Effector CD8-positive, alpha-beta T cell (primary cell): ENCODE data around the gene TEX50.
"Not testable (repeated sequence)": the region's sequence is repeated elsewhere in the genome, so short reads cannot be mapped to it uniquely, and the experiment has no call there.

ENCODE experiments used
- DNase-seq: peaks from one replicate; lab custom pipeline; 2025; lab: John Stamatoyannopoulos, UW
- total RNA-seq, 4 experiments: gene quantifications; one replicate each; lab custom pipeline; 2026; lab: John Stamatoyannopoulos, UW

The TEX50 gene, protein sequence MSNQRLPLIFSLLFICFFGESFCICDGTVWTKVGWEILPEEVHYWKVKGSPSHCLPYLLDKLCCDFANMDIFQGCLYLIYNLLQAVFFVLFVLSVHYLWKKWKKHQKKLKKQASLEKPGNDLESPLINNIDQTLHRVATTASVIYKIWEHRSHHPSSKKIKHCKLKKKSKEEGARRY
- total RNA-seq = 0 reads per million in 4 experiments

DNA sequence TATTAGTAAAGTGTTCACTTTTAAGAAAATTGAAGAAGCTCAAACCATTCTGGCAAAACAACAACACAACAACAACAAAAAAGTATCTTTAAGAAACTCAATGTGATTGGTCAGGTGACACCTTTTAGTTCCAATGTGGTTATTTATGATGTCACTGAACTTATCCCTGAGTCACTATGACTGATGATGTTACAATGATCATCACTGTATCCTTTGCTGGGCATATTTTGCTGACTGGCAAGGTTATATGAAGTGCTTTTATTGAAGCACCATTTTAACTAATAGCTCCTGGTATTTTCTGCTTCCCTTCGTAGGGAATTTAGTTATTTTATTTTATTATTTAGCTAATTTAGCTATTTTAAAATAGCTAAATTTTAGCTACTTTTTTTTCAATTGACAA lies at the start of gene TEX50:
Gene TEX50, plus strand, starts transcription at position 223 of the 400 bp plus-strand sequence. CDS start 184 bp downstream, outside the sequence.
- no peak for DNase-seq

DNA sequence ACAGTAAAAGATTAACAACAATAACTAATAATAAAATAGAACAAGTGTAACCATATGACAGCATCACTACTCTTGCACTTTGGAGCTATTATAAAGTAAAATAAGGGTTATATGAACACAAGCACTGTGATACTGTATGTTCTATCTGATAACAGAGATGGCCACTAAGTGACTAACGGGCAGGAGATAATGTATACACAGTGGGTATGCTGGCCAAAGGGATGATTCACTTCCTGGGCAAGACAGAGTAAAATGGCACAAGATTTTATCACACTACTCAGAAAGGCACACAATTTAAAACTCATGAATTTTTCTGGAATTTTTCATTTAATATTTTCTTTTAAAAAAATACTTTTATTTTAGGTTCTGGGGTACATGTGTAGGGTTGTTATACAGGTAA lies 44.6 kb upstream of the TEX50 start:
- no peak for DNase-seq

DNA sequence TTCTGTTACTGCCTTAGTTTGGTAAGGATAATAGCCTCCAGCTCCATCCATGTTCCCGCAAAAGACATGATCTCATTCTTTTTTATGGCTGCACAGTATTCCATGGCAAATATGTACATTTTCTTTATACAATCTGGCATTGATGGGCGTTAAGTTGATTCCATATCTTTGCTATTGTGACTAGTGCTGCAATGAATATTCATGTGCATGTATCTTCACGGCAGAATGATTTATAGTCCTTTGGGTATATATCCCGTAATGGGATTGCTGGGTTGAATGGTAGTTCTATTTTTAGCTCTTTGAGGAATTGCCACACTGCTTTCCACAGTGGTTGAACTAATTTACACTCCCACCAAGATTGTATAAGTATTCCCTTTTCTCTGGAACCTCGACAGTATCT lies 44.0 kb upstream of the TEX50 start:
- DNase-seq = not testable (repeated sequence)

DNA sequence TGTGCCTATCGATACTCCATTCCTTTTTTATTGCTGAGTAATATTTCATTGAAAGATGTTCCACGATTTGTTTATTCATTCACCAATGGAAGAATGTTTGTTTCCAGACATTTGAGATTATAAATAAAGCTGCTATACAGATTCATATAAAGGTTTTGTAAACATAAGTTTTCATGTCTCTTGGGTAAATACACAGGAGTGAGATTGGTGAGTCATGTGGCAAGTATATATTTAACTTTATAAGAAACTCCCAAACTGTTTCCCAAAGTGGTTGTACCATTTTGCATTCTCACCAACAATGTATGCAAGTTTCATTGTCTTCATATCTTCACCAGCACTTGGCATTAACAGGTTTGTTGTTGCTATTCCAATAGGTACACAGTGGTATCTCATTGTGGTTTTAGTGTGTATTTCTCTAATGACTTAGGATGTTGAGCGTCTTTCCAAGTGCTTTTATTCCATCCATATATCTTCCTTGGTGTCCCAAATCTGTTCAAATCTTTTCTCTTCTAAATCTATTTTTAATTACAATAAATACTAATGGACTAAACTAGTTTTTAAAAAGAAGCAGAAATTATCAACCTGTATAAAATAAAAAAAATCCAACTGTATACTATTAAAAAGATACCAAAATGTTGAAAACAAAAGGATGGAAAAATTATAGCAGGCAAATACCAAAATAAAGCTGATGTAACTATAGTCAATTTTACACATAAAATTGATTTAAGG lies 38.9 kb upstream of the TEX50 start:
- DNase-seq = no peak

DNA sequence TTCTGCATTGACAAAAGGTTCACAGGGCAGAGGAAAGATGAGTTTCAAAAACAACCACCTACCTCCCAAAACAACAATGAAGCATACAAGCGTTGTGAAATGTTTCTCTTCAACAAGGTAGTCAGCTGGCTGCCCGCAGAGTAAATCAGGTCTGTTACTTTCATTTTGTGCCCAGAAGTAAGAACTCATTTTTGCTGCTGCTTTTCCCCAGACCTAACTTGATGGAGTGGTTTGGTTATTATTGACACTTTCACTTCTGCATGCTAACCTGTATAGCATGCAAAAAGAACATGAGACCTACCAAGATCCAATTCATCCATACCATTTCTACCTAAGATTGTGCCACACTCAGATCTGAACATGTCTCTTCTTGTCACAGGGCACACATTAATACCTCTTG lies 33.5 kb upstream of the TEX50 start:
- DNase-seq = no peak

DNA sequence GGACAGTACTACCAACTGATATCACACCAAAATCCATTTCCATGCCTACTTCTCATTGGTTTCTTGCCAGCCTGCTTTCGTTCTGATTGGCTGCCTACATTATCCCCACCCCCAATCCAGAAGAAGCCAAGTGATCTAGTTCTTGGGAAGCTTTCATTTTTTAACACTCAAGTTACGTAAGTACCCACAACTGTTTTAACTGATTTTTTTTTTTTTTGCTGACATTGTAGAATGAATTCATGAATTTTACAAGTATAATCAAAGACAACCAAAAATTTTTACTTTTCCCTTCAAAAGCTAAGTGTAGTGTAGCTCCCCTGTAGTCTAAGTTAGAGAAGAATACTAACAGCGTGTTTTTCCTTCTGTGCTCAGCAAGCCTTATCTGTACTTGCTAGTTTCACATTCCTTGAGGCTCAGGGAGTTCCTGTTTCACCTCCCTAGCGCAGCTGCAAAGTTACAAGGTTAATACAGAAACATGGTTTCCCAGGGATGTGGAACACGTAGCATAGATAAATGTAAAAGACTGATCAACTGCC lies 32.0 kb upstream of the TEX50 start, which contains the start of gene SLC9C2:
Gene SLC9C2, minus strand, starts transcription at position 17 of the 536 bp plus-strand sequence. CDS start 1,296 bp downstream, outside the sequence.
- DNase-seq = no peak

DNA sequence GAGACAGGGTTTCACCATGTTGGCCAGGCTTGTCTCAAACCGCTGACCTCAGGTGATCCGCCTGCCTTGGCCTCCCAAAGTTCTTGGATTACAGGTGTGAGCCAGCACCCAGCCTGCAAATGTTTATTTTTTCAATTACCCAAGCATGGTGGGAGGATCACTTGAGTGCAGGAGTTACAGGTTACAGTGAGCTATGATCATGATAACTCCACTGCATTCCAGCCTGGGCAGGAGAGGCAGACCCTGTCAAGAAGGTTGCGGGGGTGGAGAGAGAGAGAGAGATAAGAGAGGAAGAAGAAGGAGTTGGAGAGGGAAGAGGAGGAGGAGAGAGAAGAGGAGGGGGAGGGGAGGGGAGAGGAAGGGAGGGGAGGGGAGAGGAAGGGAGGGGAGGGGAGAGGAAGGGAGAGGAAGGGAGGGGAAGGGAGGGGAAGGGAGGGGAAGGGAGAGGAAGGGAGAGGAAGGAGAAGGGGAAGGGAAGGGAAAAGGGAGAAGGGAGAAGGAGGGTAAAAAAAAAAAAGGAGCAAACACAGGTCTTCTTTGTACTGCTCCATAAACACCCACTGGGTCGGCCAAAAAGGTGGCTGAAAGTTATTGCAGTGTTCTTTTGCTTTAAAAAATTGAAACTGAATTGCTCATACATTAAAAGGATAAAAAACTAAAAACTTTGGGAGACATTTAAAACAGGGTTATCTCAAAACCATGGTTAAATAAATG lies 26.5 kb upstream of the TEX50 start:
- no peak for DNase-seq

DNA sequence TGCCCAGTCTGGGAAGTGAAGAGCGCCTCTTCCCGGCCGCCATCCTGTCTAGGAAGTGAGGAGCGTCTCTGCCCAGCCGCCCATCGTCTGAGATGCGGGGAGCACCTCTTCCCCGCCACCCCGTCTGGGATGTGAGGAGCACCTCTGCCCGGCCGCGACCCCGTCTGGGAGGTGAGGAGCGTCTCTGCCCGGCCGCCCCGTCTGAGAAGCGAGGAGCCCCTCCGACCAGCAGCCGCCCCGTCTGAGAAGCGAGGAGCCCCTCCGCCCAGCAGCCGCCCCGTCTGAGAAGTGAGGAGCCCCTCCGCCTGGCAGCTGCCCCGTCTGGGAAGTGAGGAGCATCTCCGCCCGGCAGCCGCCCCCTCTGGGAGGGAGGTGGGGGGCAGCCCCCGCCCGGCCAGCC lies 22.1 kb upstream of the TEX50 start:
- DNase-seq = not testable (repeated sequence)

DNA sequence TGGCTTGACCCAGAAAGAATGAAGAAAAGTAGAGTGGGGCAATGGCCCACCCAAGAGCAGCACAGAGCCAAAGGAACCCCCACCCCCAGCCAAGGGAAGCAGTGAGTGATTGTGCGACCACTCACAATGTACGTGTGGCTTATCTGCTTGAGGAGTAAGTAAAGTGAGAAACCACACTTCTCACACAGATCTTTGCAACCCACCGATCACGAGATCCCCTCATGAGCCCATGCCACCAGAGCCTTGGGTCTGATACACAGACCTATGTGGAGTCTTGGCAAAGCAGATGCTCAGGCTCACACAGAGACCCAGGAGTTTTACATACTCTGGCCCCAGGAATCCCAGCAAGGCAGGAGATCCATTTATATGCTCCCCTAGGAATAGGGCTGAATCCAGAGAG lies 18.3 kb upstream of the TEX50 start:
- no peak for DNase-seq

DNA sequence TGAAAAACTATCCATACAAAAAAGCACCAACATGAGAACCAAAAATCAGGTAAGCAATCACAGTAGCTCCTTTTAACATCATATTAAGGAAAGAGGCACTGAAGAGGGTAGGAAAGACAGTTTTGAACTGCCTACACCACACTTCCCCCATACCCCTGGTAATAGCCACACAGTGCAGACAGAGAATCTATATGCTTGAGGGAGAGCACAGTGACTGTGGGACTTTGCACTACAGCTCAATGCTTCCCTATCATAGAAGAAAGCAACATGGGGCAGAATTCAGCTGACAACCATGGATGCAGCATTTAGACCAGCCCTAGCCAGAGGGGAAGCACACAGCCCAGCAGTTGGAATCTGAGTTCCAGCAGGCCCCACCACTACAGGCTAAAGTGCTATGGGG lies 7.9 kb upstream of the TEX50 start:
- no peak for DNase-seq

DNA sequence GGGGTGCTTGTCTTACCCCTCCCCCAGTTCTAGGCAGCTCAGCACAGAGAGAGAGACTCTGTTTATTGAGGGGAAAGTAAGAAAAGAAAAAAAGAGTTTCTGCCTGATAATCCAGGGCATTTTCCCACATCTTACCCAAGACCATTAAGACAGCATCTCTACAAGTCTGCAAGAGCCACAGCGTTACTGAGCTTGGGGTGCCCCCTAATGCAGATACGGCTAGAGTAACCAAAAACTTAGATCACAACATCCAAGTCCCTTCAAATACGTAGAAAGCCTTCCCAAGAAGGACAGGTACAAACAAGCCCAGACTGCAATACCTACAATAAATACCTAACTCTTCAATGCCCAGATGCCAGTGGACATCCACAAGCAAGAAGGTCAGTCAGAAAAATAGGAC lies 6.2 kb upstream of the TEX50 start:
- DNase-seq = no peak

DNA sequence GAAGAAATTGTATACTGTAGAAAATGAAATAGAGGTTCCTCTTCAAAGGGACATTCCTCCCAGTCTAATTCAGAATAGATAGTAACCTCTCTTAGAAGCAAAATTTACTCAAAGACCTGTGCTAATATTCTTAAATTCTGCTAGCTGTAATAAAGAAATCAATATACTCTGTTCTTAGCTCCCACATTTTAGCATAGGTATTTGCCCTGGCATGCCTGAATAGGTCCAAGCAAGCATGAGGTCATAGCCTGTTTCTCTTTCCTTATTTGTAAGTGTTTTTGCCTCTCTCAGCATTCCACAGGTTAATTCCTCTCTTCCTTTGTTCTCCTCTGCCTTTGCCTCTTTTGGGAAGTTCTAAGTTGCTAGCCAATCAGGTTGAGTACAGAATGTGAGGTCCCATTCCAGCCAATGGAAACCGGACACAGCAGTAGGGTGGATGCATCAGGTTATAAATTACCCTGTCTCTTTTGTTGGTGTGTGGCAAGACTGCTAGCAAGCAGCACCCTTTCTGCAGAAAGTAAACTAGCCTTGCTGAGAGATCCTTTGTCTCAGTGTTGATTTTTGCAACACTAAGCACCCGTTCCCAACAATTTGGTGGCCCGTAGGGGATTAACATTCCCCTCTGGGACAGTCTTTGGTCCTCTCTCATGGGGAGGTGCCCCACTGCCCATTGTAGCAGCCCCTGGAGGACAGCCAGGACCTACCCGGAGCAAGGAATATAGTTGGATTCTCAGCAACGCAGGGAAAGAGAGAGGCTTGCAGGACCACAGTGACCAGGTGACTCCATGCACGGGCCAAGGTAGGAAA lies 2.3 kb downstream of the TEX50 start:
- DNase-seq = not testable (repeated sequence)

DNA sequence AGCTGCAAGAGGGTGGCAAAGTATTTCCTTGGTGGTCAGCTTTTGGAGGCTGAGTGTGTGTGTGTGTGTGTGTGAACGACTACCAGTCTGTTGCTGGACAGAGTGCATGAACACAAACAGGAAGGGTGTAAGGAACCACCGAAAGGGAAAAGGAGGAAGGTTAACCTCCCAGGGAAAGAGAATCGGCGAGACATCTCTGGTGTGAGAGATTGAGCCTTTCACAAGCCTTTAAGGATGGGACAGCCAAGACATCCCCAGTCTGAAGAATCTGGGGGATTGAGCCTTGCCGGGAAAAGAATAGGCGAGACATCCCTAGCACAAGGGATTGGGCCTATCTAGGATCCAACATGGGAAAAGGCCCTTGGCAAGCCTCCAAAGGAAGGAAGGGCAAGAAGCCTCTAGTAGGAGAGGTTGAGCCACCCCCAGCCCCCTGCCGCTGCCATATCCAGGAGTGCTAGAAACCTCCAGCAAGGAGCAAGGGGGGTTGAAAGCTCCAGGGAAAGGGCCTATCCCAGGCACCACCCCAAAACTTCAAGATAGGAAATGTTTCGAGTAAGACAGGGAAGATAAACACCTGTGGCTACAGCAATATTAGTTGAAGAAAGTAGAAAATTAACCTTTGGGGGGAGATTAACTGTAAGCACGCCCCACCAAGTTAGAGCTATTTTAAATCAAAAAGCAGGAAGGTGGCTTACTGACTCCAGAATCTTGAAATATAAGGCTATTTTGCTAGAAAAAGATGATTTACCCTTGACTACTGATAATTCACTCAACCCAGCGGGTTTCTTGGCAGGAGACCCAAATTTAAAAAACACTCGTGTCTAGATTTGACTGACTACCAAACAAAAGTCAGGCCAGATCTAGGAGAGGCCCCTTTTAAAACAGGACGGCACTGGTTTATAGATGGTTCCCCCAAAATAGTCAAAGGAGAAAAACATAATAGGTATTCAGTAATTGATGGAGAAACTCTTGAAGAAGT lies 3.2 kb downstream of the TEX50 start:
- DNase-seq = no peak

DNA sequence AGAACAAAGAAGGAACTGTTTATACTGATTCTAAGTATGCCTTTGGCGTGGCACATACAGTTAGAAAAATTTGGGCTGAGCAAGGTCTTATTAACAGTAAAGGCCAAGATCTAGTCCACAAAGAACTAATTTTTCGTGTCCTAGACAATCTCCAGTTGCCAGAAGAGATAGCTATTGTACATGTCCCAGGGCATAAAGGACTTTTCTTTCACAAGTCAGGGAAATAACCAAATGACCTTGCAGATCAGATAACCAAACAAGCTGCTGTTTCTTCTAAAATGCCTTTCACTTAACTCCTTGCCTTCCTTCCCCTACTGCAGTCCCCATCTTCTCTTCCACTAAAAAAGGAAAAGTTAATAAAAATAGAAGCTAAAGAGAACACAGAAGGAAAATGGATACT lies 4.0 kb downstream of the TEX50 start:
- DNase-seq = no peak

DNA sequence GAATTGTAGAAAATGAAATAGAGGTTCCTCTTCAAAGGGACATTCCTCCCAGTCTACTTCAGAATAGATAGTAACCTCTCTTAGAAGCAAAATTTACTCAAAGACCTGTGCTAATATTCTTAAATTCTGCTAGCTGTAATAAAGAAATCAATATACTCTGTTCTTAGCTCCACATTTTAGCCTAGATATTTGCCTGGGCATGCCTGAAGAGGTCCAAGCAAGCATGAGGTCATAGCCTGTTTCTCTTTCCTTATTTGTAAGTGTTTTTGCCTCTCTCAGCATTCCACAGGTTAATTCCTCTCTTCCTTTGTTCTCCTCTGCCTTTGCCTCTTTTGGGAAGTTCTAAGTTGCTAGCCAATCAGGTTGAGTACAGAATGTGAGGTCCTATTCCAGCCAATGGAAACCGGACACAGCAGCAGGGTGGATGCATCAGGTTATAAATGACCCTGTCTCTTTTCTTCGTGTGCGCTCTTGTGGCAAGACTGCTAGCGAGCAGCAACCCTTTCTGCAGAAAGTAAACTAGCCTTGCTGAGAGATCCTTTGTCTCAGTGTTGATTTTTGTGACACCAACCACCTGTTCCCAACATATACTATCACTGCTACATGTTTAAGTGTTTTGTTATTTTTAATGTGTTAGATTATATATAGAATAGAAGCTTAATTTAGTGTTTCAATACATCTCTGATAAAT lies 7.5 kb downstream of the TEX50 start:
- DNase-seq = not testable (repeated sequence)

DNA sequence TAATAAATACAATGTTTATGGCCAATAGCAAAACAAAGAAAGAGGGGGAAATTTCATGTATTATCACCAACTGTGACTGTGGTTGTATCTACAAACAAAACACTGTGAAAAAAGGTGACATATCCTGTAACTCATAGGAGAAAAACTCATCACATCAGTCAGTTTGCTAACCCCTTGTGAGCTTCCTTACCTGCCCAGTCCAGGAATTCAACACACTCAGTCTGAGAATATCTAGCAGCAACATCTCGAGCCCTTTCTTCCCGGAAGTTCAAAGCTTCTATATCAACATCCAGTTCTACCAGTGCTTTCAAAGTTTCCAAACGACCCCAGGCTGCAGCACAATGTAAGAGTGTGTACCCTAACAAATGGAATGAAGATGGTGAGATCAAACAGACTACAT lies 11.5 kb downstream of the TEX50 start:
- no peak for DNase-seq

DNA sequence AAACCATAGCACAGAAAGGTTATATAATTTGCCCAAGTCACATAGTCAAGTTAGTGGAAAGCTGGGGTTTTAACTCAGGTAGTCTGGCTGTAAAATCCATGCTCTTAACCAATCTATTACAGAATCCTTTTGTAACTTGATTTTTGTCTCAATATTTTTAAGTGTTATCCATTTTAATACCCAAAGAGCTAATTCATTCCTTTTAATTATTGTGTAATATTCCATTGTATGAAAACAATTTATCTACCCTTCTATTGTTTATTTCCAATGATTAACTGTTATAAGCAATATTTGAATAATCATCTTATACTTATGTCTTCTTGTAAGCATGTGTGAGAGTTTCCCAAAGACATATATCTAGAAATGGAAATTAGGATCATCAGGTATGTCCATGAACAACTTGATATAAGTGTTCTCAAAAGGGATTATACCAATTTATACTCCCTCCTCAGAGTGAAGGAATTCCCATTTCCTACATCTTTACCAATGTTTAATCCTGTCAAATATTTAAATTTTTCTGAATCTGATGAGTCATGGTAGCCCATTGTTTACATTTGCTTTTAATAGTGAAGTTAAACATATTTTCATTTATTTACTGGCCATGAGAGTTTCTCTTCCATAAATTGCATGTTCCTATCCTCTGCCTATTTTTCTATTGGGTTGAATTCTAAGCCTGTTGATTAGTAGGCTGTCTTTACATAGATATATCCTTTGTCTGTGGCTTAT lies 13.9 kb downstream of the TEX50 start:
- no peak for DNase-seq

DNA sequence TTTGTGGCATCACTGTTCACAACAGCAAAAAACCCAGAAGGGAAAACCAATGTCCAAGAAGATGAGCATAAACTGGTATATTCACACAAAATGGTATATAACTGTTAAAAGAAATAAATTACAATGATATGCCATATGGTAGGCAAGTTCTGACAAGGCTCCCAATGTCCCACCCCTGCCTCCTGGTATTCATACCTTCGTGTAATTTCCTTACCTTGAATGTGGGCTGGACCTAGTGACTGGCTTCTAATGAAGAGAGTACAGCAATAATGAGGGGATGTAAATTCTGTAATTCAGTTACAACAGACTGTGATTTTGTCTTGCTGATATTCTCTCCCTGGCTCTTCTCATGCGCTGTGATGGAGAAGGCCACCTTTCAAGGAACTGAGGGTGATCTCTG lies 25.2 kb downstream of the TEX50 start:
- no peak for DNase-seq

DNA sequence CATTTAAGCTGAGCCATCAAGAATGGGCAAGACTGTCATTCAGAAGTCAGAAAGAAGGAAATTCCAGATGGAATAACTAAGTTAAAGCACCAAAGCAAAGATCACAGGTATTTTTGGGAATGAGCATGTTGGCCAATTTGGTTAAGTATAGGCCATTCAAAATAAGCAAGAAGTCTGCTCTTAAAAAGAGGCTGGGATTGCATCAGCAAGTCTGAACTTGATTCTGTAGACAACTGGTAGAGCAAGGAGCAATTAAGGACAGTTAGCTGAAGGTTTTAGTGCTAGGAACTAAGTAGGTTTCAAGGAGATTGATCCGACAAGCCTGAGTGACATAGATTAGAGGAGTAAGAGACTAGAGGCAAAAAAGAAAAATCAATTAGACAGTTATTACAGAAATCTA lies 26.1 kb downstream of the TEX50 start:
- DNase-seq = no peak
